ENCODE data around the gene BCL11A.
A peak's percentile ranks its signal among the peaks of the same experiment; 100 is the strongest.

Gene BCL11A

DNA sequence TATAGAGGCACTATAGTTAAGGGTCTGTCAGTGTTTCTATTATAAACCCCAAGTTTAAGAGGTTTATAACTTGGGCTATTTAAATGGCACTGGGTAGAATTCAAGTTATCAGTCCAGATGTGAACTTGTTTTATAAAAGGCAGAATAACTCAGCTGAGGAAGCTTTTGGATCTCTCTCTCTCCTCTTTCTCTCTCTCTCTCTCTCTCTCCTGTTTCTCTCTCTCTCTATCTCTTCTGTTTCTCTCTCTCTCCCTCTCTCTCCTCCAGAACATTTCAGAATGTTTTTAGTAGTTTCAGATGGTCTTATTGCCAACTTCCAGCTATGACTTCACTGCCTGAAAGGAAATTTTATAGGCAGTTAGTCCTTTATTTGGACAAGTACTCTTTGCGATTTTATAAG, 6.4 kb upstream of the BCL11A start:
- DNase-seq (ENCODE audit: low read depth in 4 of 4, low spot score in 1 of 4): no peak

DNA sequence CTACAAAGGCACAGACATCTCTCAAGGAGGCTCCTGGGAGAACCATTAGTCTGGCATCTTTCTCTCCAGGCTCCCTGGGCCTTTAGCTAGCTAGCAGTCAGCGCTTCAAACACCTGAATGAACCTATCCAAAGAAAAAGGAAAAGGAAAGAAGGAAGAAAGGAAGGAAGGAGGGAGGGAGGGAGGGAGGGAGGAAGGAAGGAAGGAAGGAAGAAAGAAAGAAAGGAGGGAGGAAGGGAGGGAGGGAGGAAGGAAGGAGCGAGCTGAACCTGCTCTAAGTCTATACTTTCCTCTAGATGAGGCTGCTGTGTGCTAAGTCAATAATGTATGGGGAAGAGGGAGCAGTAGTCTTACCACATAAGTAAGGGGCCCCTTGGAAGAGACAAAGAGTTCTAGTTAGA, 5.1 kb upstream of the BCL11A start:
- no peak for DNase-seq (ENCODE audit: low read depth in 4 of 4, low spot score in 1 of 4)

DNA sequence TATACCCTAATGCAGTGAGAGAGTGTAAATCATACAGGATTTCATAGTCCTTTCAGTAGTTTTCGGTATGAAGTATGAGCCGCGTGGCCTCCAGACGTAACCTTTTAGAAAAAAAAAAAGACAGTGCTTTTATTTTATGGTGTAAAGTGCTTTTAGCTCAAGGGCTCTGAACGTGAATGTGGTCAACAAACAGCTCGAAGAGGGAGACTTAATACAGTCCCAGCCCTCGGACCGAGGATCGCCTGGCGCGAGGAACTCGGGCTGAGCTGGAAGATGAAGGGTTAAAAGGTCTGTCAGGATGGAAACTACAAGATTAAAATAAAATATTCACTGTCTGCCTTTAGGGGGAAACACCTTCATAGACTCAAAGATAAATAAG, 4.0 kb upstream of the BCL11A start:
- DNase-seq (ENCODE audit: low read depth in 4 of 4, low spot score in 1 of 4): no peak

- DNase-seq (ENCODE audit: low read depth in 4 of 4, low spot score in 1 of 4): no peak
Measured at GRCh38 chr2:60556576-60557485, 3.4 kb upstream of the BCL11A start.

DNA sequence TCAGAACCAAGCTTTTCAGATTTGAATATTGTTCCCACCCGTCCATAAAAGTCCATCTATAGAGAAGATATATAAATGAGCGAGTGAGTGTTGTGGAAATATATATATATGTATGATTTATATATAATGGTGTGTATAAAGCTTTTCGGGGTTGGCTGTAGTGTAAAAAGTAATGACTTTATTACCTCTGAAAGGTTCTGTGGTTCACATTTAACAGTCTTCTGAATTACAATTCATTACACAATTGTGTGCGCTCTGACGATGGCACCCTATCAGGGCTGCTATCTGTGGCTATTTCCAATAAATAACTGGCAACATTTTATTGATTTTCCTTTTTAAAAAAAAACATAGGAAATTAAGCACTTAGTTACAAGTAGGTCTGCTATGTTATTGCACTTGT, 2.7 kb upstream of the BCL11A start:
- DNase-seq (ENCODE audit: low read depth in 4 of 4, low spot score in 1 of 4): no peak

- no peak for DNase-seq (ENCODE audit: low read depth in 4 of 4, low spot score in 1 of 4)
Measured at GRCh38 chr2:60555783-60556139, 2.3 kb upstream of the BCL11A start.

DNA sequence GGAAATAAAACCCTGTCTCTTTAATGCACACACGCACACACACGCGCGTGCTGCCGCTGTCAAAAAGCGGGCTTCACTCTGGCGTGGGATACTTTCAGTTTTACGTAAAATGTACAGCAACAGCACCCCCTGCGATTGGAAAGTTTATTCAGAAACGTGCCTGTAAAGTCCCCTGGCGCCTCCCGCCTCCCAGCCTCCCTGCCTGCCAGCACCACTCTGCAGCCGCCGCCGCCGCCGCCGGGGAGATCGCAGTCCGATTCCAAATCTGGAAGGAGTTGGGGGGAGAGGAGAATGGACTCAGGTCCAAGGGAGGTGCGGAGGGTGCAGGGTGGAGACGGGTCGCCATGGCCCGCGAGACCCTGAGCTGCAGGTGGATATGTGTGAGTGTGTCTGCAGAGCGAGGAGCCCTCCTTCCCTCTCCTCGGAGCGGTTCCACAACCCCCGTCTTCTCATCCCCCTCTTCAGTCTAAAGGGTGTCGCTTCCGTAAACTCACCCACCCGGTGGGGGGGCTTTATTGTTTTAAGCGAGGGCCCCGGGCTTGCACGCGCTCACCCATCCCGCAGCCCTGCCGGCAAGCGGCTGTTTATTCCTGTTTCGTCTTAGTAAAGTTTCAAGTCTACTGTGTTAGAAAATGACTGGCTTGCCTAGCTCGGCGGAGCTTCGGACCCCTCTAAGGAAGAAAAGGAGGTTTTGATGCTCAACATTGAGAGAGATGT, 1.8 kb upstream of the BCL11A start:
- DNase-seq (ENCODE audit: low read depth in 4 of 4, low spot score in 1 of 4): peak in 2 of 4 experiments; percentile 45 to 51

GRCh38 chr2:60554646-60555065, 1.2 kb upstream of the BCL11A start:
- DNase-seq (ENCODE audit: low read depth in 4 of 4, low spot score in 1 of 4): no peak

DNA sequence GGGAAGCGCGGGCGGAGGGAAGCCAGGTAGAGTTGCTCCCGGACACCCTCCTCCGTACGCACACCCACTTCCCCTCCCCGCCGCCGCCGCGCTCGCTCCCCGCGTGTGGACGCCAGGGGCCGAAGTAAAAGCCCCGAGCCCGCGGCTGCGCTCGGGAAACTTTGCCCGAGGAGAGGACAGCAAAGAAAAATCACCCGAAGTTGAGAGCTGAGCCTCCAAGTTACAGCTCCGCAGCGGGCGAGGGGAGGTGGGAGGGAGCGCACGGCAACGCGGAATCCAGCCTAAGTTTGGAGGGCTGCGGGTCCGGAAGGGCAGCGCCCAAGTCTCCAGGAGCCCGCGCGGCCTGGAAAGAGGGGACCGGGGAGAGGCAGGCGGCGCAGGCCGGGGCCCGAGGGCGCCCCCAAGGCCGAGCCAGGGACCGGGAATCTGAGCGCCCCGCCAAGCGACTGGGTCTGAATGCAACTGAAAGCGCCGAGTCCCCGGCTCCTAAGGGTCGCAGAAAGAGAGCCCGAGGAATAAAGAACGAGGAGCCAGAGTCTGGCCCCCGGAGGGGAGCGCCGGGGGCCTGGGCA, 706 bp upstream of the BCL11A start:
- DNase-seq (ENCODE audit: low read depth in 4 of 4, low spot score in 1 of 4): no peak

- no peak for DNase-seq (ENCODE audit: low read depth in 4 of 4, low spot score in 1 of 4)
Measured at GRCh38 chr2:60552851-60553494, 481 bp downstream of the BCL11A start.

DNA sequence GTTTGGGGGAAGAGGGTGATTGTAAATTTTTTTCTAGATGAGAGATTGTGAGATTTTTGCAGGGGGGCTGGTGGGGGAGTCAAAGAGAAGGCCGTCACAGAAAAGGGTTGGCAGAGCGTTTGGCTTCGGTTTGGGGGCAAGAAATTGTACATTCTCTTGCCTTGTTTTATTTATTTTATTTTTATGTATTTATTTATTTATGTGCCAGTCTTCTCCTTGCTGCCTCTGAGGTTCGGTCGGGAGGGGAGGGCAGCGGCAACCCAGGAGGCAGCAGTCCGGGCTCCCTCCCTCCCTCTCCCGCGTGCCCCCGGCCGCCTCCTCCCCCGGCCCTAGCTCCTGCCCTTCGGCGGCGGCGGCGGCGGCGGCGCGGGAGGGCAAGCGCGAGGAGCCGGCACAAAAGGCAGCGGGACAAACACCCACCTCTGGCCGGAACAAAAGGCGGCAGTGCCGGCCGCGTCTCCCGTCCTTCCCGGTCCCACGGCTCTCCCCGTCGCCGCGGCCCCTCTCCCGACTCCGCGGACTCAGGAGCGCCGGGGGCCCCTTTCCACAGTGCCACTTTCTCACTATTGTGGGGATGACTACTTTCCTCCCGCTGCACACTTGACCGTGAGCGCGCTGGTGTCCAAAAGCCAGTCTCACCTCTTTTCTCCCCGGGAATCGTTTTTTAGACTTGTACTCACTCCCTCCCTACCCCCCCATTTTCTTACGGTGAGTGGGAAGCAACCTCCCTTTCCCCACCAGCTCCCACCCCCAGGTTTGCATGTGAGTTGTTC, 1.2 kb downstream of the BCL11A start:
- no peak for DNase-seq (ENCODE audit: low read depth in 4 of 4, low spot score in 1 of 4)

GRCh38 chr2:60551240-60552077, 2.0 kb downstream of the BCL11A start:
- DNase-seq (ENCODE audit: low read depth in 4 of 4, low spot score in 1 of 4): no peak

DNA sequence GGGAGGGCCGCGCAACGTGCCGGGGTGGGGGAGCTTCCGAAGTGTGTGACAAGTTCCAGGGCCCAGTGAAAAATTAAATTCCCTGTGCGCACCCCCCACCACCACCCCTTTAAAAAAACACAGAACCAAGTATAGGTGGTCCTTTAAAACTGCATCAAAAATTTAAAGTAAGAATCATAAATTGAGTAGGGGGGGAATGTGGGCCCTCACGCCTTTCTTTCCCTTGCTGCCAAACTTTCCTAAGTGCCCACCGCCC, 2.5 kb downstream of the BCL11A start:
- no peak for DNase-seq (ENCODE audit: low read depth in 4 of 4, low spot score in 1 of 4)

GRCh38 chr2:60550178-60550983, 3.1 kb downstream of the BCL11A start:
- peak in 1 of 4 experiments; percentile 36 for DNase-seq (ENCODE audit: low read depth in 4 of 4, low spot score in 1 of 4)

DNA sequence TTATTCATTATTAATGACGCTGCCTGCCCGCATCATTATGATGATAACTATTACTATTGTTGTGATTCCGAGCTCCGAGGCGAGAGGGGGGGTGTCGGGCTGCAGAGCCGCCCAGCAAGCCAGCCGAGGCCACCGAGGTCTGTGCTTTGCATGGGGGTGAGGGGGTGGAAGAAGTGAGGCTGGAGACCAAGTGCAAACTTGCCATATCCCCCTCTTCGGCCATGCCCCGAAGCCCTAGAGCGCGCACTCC, 3.6 kb downstream of the BCL11A start:
- no peak for DNase-seq (ENCODE audit: low read depth in 4 of 4, low spot score in 1 of 4)

GRCh38 chr2:60549238-60549927, 4.1 kb downstream of the BCL11A start:
- no peak for DNase-seq (ENCODE audit: low read depth in 4 of 4, low spot score in 1 of 4)

- no peak for DNase-seq (ENCODE audit: low read depth in 4 of 4, low spot score in 1 of 4)
Measured at GRCh38 chr2:60548845-60549237, 4.6 kb downstream of the BCL11A start.

DNA sequence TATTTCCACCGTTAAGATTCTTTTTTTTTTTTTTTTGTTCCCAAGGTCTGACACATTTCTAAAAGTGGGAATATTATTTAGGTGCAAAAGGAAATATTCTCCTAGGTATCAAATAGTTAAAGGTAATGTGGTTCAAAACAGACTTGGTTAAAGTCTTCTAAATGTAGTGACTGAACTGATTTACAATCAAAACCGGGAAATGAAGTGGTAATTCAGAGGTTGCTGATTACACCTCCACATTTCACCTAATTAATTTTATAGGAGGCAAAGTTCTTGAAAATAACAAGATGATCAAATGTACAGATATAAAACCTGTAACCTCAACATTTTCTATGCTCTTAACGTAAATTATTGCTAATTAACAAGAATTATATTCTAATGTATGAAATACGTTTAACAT, 5.1 kb downstream of the BCL11A start:
- no peak for DNase-seq (ENCODE audit: low read depth in 4 of 4, low spot score in 1 of 4)

GRCh38 chr2:60547841-60548240, 5.6 kb downstream of the BCL11A start:
- no peak for DNase-seq (ENCODE audit: low read depth in 4 of 4, low spot score in 1 of 4)

All from stimulated activated CD4-positive, alpha-beta T cell treated with anti-CD3 and anti-CD28 coated beads, Interleukin-1b, Interleukin-23, amount 100 ng/mL, for 24 hours (primary cell).